CMK (cell line): ENCODE data around the gene SETBP1.

ENCODE experiments used
- DNase-seq: peaks from one replicate; pipeline ENCODE4 v3.0.0-alpha.2; 2010; ENCODE audit warnings: low read depth

The SETBP1 gene

DNA sequence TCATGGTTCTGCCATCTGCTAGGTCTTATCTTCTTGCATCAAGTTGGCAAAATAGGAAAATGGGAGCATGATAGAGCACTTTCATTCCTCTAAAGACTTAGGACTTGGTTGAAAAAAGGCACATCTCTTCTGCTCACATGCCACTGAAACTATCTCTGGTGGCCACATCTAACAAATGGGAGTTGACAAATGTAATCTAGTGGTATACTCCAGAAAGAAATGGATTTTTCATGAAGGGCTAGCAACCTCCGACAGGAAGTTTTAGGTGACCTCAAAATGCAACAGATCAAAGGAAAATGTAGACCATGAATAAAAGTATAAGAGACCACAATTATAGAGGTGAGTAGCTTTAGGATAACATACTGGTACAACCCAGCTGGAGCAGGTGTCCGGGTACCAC is 224.1 kb downstream of the SETBP1 start:
- DNase-seq = no peak

DNA sequence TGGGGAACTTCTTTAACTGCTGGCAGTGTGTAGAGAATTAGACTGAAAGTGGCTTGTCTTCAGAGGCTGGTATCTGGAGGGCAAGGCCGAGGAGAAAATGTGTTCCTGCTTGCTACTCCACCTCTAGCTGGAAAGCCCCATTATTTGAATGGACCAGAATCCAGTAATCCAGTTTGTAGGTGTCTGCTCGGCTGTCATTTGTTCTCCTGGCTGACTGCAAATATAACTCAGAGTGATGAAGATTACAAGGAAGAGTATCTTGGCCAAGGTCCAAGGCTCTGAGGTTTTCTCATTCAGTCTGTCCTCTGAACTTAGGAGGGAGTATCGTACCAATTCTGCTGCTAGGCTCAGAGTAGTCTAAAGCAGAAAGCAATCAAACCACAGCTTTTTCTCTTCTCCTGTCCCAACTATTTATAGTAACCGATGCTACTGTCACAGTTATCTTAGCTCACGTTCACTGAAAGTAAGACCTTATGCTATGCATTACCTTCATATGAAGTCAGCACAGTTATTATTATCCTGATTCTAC is 228.6 kb downstream of the SETBP1 start:
- DNase-seq = no peak

DNA sequence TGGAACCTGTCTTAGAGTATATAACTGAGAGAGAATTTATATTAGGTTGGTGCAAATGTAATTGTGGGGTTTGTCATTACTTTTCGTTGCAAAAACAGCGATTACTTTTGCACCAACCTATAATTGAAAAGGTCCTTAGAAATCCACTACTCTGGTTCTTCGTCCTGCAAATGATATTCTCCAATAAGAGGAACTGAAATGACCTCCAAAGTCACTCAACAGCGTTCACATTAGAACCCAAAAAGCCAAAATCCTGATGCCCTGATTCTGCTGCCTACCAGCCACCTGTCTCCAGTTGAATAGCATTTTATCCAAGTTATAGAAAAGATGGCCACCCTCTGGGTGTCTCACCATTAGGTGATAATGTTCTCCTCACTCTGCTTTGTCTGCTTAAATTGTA is 230.6 kb downstream of the SETBP1 start:
- DNase-seq = no peak

DNA sequence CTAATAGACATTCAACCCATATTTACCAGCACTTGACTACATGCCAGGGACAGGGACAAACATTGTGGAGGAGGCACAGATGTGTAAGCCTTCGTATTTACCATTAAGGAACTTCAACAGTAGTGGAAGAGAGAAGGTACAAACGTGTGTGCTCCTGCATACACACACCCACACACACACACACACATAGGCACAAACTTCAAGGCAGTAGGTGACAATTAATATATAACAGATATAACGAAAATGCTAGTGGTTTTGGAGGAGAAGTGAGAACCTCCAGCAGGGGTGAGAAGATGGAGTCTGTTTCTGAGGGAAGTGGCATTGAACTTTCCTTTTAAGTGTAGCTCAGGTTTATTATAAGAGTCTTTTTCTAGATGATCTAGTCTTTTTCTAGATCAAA is 231.1 kb downstream of the SETBP1 start:
- DNase-seq = no peak

DNA sequence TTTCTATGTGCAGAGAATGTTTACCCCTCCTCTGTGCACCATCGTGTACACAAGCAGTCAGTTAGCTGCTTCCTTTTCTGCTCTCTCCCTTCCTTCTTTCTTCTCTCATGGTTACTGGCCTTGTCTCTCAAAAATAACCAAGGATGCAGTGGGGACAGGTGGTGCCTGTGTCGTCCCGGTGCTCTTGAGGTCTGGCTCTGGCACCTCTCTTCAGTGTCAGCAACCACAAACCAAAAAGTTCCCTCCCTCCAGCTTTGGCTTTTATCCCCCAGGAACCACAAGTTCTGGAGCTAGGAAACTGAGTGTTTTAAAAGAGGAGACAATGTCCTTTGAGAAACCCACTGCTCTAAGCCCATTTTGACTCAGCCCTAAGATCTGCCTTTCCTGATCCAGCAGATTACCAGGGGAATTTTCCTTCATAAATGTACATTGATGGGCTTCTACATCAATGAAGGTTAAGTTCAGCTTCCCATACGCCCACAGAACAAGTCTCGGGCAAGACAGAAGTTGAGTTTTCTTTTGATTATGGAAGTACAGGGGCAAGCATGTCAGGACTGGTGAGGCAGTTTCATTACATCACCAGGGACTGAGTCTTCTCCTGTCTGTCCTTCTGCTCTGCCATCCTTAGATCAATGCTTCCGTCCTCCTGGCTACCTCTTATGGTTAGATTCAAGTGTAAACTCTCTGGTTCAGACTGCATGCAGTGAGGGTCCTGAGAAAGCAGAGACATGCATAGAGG is 232.2 kb downstream of the SETBP1 start:
- DNase-seq = no peak

DNA sequence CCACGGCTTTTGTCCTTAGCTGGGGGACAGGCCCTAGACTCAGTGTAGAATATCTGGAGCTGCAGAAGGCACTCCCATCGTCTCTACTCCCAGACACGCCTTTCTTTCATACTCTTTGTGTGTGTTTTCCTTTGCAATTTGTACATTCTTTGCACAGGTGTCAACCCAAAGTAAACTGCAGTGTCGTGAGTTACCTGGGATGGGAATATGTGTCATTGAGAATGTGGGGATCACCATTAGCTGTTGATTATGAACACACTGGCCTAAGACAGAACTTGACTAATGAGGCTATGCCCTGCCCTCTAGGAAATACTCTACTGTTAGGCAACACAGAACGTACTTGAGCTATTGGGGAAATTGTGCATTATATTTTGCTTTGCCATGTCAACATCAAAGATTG is 233.3 kb downstream of the SETBP1 start:
- DNase-seq = no peak

DNA sequence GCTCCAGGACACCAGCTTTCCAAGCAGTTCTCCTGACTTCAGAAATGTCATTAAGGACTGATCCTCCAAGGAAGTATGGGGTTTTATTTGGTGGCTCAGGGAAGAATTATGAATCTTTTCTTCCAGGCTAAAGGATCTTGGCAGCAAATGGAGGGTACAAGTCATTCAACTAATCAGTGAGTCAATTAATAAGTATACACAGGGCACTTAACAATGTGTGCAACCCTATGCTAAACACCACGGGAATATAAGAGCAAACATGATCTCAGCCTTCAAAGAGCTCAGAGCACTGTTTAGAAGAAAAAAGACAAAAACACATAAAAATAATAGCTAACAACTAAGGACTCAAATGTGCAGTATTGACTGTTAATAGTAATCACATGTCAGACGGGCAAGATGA is 234.5 kb downstream of the SETBP1 start:
- no peak for DNase-seq

DNA sequence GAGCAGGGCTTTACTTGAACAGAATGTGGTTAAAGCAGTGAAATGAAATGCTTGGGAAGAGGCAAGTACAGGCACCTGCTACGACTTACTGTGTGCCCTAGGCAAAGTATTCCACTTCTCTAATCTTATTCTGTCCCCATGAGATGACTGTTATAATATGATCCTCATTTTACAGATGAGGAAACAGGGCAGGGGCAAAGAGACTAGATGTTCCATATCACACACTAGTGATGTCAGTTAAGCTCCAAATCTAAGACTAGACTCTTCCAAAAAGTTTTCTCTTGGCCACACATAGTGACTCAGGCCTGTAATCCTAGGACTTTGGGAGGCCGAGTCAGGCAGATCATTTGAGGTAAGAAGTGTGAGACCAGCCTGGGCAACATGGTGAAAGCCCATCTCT is 235.0 kb downstream of the SETBP1 start:
- no peak for DNase-seq

DNA sequence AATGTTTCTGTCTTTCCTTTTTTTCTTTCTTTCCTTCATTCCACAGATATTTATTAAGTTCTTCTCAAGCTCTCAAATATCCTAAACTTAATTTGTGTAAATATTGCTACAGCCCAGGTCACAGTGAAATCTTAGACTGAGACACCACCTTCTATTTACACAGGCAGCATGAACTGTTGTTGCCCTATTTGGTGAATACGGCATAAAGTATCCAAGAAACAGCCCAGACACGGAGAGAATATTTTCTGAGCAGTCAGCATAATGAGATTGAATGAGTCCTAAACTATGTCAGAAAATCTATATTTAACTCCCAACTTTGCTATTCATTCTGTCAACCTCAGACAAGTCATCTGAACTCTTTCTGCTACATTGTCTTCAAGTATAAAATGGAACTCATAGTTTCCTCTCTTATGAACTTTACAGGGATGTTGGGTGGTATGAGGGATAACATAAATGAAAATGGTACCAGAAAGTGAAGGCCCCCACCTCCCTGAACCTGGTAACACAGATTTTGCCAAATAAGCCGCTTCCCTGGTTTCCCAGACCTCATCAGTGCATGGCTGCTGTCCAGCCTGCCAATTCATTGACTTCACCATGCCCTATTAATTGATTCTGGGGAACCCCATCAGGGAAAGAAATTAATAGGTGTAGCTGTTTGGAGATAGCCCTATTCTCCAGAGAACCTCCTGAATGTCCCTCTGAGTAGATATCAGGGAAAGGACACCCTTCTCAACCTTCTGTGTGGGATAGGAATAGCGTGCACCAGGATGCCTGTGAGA is 235.9 kb downstream of the SETBP1 start:
- no peak for DNase-seq

DNA sequence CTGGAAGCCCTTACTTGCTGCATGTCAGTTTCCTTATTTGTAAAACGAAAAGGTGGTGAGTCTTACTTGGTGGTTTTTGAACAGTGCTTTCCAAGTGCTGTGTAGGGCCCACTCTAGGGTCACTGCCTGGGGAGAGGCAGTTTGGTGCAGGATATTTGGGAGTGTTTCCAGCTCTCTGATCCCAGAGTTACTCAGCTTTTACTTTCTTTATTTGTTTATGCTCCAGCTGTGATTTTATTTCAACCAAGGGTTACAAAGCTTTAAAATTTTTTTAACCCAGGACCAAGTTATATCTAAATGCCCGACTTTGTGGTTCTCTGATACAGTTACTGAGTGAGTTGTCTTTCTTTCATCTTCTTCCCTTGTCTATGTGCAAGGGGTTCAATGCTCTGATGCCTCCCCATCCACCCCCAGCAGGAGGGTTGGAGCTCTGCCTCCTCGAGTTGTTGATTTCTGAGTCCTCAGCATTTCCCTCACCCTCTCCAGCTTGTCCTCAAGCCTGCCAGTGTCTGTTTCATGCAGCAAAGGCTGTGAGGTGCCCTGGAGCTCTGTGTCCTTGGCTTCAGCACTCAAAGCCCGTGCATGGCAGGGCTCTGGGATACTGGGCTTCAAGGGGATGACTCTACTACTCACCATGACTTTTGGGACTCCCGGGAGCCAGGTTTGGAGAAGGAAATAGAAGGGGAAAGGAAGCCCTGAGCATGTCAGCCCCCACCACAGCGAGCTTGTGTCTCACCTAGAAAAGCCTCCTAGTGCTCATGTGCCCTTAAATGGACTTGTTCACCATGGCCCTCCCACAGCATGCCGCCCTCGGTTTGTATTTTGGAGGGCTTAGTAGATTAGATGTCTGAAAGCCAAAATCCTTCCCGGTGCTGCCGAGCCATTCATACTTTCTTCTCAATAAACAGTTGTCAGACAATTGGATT is 236.8 kb downstream of the SETBP1 start:
- DNase-seq = no peak

DNA sequence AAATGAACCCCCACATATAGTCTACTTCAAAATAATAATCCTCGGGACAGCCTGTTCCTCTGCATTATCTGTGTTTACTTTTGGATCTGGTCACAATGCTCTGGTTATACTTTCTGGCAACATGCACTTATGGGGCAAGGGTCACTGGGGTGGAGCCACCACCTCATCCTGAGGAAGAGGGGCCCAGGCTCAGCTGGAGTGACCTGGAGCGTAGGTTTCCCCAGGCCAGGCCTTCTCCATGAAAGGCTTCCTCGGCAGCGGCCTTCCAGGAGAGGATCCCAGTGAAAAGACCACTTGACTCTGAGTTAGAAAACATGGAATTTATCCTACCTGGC is 237.4 kb downstream of the SETBP1 start:
- DNase-seq = no peak

DNA sequence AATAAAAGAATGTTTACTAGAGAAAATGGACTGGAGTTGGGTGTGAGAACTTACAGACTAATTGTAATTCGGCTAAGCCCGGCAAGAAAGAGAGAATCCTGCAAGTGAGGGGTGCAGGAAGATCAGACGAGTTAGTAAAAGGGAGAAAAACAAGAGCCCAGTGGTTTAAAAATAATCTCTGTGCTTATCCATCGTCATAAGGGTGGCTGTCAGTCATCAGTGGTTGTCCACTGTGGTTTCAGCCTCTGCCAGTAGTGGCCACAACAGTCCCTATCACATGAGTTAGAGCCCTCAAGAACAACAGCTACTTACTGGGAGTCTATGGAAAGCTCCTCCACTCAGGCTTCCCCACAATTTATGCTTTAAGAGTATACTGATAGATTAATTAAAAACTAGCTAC is 239.8 kb downstream of the SETBP1 start:
- no peak for DNase-seq

DNA sequence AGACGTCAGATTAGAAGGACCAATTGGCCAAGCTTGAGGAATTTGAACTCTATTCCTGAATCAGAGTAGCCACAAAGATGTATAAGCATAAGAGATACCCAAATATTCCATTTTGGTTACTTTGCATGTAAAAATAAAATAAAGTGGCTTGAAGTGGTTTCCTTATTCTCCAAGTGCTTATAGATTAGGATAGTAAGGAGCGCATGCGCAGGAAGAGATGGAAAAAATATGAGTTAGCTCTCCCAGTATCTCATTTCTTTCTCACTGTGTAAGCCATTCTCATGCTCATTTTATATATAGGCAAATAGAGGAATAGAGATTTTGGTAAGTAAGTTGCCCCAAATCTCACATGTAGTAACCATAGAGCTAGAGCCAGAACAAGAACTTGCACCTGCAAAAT is 241.3 kb downstream of the SETBP1 start:
- DNase-seq = no peak

DNA sequence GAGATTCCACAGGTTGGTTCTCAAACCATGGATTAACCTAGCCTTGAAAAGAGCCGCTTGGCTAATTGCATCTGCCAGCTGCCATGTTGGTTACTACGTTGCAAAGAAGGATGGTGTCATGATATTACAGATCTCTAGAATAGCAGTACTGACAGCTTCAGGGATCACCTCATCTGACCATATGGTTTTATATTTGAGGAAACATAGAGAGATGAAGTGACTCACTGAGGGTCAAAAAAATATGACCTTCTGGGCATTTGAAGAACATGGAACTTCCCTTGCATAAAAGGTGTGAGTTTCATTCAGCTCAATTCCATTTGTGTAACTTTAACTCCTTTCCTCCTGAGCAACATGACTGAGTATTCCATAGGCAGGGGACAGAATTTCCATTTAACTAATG is 242.3 kb downstream of the SETBP1 start:
- no peak for DNase-seq

DNA sequence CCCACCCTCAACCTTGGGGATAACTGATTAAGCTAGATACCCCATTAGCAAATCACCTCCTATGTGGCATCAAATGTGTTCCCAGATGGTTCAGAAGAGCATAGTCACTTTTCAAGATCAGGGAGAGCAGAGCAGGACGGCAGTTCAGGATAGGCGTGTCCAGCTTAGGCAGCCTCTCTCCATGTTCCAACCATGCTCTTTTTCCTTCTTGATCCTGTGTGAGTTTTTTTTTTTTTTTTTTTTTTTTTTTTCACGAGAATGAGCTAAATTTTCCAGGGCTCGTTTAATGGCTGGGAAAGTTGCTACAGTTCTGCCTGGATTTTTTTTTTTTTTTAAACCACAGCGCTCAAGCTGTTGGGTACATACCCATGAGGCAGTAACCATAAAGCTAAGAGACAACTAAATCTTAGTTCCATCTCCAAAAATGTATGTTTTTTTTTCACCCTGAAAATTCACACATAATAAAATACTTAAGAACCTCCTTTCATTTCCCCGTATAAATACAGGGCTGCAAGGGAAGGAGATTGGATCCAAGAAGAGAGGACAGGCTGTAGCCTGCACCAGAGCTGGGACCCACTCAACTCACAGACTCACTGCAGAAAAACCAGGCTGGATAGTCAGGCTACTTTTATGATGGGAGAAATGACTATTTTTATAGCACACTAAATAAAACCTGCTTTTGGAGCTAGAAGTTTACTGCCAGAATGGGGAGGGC is 244.3 kb downstream of the SETBP1 start:
- DNase-seq = no peak

DNA sequence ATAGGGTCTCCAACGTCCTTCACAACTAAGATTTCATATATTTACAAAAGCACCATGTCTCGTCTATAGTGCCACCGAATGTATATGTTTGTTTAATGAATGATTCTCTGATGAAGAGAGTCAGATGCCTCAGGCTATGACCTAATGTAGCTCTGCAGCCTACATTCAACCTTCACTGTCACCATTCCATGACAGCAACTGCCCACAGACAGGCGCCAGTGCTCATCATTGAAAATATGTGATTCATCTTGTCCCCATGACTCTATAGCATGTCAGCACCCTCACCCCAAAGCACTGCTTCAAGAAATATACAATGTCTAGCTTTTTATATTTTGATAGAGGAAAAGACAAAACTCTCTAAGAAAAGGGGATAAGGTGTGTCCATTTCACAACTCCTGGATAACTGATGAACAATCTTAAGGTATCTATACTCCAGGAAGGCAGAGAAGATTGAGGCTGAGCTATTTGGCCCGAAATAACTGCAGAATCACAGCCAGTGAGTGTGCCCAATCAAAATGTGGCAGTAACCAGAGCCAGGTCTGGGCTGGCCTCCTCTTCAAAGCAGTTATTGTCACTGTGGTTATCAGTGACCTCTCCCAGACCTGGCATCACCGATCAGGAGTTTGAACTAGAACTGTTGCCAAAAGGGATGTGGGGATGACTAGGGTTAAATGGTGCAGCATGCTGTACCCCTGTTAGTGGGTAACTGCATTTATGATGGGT is 246.6 kb downstream of the SETBP1 start:
- no peak for DNase-seq

DNA sequence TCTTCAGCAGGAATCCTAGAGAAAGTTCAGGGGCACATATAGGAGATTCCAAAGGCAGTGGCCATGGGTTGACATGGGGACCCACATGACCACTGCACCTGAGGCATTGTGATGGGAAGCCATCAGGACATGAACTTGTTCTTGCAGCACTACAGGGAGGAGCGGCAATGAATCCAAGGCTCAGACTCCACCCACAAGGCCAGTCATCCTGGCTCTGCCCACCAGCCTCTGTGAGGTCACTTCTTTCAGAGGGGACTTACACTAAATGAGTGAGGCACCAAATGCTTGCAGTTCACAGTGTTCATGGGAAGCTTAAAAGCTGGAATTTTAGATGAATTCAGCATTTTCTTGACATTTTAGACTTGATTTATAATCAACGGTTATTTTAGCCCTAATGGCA is 254.2 kb downstream of the SETBP1 start:
- DNase-seq = no peak

DNA sequence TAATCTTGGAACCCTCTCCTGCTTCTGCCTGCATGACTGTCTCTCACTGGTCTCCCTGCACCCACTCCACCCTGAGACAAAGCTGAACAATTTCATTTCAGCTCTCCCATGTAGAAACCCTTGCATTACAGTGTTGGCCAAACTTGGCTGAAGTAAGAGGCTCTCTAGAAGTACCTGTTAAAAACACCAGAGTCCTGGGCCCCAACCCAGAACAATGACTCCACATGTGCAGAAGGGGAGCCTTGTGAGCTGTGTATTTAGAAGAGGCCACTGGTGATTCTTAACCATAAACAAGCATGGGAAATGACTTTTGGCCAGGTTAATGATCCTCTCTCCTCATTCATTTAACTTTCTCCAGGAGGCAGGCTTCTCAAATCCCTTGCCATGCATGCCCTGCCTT is 254.8 kb downstream of the SETBP1 start:
- no peak for DNase-seq

DNA sequence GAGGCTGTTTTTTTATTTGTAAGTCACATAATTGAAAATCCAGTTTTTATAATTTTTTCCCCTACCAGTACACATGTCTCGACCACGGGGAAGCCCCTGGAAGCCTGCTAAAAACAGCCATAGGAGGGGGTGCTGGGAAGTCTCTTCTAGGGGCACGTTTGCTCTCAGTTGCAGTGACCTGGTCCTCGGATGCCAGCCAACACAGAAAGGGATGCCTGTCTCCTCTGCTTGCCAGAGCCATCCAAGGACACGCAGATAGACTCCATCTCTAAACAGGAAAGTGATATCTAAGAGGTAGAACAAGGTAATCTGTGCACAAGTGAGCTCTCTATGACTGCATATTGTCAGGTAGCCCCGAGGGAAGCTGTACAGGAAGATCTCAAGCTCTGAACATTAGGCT is 255.8 kb downstream of the SETBP1 start:
- no peak for DNase-seq

DNA sequence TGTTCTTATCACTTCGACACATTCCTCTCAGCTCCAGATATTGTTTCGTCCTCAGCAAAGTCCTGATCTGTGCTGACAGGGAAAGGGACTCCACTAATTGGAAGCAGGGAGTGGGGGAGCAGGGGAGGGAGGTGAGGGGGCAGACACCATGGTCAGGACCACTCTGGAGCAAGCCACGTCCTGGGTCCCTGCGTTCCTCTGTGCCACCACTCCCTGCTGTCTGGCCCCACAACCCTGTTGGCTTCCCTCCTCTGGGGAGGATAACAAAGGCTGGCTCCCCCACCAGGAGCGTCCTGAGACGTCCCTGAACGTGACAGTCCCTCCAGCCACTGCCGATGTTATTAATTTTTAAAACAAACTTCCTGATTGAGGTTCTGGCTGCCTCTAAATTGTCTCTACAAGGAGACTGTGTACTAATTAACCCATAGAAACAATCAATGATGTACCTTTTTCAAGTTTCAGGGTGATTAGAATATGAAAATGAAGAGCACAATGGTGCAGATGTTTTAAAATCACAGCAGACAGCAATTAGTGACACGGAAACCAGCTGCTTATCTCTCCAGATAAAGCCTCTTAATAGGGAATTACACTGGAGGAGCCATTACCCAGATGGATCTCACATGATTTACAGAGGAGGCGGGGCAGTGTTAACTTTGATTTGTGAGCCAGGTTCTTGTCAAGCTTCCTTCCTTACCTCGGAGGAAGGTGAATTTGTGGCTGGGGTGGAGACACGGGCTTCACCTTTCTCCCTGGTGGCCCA is 257.5 kb downstream of the SETBP1 start:
- no peak for DNase-seq
